SHP77 (cell line): ENCODE results near the gene FGA.
A peak's percentile ranks its signal among the peaks of the same experiment; 100 is the strongest.

Experiments
- DNase-seq, 2 experiments: peaks; one replicate each; lab custom pipeline; 2025; lab: John Stamatoyannopoulos, UW

The FGA gene

DNA sequence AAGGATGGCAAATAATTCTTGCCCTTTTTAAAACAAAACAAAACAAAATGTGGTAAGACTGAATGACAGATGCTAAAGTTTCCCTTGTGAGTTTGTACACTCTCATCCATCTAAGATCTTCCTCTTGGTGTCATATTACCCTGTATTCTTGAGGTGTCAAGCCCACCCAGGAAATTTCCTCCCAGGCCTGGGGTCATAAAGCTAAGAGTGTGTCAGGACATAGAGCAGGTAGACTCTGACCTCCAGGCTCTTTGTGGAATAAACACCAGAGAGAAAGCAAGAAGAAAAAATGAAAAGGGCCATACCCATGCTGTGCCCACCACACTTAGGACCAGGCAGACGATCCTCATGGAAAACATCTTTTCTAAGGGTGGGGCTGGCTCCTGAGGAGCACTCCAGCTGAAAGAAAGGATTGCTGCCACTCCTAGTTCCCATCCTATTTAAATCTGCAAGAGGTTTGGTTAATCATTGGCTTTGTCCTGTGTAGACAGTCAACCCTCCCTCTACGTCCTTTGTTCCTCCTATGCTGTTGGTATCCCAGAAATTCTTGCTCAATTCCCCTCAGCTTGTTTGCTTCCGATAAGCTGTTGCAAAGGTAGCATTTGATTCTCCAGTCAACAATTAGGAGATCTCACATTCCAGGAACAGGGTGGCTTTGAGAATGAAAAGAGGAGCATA is at the start of gene FGA:
Gene FGA, minus strand, starts transcription at position 414 of the 678 bp plus-strand sequence. Its CDS starts 55 bp downstream, at position 359.
- no peak for DNase-seq

DNA sequence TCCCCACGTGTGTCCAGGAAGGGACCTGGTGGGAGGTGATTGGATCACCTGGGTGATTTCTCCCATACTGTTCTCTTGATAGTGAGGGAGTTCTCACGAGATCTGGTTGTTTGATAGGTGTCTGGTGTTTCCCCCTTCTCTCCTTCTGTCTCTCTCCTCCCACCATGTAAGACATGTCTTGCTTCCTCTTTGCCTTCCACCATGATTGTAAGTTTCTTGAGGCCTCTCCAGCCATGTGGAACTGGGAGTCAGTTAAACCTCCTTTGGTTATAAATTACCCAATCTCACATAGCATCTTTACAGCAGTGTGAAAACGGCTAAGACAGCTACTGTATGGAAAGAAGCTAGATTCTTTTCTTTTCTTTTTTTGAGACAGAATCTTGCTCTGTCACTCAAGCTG is 43.5 kb upstream of the FGA start:
- no peak for DNase-seq

DNA sequence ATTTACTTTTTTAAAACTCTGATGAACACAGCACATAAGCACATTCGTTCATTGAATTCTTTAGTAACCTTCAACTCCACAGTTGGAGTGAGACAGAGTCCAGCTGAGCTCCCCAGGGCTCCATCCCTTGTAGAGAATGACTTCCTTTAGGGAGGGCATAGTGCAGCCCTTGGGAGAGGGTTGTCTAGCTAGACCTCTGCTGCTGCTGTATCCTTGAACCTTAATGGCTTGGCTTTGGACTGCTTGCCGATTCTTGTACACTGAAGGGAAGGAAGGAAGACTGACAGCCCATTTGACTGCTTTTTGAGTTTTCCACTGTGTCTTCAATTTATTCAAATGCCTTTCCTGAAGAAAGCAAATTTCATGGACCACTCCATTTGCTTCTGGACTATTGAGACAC is 41.3 kb upstream of the FGA start:
- no peak for DNase-seq

DNA sequence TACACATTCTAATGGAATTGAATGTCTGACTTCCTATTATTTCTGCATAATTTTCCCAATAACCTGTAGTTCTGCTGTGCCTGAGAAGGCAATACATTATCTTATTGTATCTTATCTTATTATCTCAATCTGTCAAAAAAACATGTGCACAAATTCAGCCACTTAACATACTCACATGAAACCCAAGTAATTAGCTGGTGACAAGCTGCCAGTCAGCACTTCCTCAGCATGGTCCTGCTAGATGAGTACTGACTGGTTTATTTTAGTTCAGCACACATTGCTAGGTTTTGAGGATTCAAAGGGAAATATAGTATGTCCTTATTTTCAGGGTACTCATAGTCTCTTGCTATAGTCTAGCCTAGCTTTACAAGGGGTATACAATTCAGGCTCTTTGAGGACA is 39.8 kb upstream of the FGA start:
- no peak for DNase-seq

DNA sequence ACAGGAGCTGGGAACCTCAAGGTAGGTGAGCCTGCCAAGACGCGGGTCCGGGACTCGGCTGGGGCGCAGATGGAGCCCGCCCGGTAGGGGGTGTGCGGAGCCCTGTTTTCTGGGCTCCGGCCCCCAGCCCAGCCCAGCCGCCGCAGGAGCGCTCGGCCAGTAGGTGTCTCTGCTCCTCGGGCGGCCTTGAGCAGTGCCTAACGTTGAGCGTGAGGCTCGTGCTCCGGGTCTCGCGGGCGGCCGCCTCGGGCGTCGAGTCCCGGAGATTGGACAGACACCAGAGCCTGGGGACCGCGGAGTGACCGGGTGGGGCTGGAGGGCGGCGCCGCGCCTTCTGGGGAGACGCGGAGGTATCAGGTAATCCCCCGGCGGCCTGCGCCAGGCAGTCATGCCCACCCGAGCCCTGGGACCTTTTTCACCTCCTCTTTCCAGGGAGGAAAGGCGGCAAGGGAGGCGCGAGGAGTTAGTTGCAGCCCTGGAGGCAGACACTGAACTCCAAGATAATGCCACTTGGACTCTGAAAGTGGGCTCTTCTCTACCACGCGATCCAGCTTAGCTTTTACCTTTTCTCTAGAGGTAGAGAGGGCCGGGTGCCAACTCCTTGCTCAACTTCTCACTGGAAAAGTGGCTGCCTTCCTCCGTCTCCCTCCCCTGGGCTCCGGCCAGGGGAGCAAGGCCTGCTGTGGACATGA is 36.4 kb upstream of the FGA start:
- no peak for DNase-seq

DNA sequence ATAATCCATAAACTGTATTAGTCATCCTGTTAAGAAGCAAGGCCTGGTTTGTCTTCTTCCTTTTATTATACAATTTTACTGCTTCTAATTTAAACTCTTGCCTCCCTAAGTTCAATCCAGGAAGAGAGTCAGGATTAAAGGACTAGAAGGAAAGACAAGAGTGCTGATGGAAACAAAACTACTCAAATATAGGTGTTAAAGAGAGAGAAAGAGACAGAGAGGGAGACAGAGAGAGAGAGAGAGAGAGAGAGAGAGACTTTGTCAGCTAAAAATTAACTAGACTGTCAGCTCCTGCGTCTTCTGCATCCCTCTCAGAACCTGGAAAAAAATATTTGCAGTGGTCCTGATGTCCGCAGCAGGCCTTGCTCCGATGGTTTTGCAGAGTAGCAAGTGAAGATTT is 35.4 kb upstream of the FGA start:
- DNase-seq, result no peak

DNA sequence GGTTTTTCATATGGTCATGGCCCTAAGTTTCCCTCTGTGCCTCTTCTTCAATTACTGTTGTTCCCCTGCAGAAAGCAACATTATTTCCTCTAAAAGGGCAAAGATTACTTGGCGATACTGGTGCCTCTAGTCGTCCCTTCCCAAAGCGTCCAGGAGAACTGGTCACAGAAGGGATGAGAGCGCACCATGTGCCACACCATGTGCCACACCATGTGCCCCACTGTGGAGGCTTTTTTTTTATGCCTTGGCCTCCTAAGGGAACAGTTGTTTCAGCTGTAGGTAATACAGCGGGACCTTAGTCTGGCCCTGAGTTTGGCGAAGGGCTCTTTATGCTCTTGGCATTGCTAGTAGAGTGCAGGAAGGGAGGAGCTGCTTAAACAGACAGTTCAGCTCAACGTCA is 33.5 kb upstream of the FGA start:
- no peak for DNase-seq

DNA sequence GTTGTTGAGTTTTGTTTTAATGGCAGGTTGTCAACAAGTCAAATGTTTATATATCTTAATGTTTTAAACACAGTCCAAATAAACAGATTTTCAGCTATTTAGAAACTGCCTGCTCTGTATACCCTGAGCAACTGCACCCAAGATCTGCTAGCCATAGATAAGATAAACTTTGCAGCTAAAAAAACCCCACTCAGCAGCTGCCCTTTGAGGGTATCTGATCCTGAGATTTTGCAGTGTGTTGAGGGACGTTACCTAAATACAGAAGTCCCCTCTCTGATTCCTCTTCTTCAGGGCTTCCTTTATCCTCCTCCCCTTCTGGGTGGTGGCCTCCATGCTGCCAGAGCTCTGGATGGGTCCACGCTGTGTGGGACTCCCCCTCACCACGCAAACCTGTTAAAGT is 32.9 kb upstream of the FGA start:
- DNase-seq, result no peak

DNA sequence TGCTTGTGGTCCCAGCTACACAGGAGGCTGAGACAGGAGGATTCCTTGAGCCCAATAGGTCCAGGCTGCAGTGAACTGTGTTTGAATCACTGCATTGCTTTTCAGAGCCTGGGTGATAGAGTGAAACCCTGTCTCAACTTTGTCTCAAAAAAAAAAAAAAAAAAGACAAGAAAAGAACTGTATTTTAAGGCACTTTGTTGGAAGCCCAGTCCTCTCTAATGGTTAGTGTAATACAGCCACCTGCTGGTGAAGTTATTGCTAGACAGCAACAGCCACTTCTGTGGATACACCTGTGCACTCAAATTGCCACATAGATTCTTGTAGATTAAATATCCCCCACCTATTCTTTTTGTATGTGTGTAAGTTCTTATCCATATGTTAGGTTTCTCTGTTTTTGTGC is 32.1 kb upstream of the FGA start:
- no peak for DNase-seq

DNA sequence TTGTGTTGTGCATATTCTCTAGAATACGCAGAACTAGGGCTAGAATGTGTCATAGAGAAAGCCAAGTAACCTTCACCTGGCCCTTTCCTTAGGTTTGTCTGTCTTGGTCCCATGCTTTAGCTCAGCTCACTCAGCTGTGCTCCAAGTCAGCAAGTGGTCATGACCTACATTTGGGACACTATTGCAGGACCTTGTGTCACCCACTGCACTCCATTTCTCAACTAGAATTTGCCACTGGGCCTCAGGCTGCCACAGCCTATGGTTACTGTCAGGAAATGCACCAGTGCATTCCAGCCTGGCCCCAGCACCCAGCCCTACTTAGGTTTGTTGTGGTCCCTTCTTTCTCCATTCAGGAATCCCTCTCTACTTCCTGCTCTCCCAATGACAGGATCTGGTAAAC is 29.6 kb upstream of the FGA start:
- no peak for DNase-seq

DNA sequence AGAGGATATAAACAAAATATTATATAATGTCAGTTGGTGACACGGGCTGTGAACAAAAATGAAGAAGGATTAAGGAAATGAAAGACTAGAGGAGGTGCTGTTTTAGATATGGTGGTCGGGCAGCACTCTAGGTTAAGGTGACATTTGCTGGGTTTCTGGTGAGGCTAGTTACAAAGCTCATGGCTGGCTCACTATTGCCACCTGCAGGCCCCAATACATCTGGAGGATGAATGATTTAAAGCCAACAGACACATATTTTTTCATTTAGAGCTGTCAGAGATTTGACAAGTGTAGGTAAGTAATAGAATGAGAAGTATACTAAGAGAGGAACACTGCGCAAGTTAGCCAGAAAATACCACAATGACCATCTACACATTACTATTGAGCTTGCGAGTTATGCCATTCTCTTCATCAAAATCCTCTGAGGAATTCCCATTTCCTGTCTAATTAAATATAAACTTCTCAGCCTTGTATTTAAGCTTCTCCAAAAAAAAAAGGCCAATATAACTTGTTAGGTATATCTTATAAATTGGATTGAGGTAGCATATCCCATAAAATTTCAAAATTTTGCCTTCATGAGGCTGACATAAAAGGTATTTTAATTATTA is 28.3 kb upstream of the FGA start:
- peak; percentile 11 to 22 for DNase-seq

DNA sequence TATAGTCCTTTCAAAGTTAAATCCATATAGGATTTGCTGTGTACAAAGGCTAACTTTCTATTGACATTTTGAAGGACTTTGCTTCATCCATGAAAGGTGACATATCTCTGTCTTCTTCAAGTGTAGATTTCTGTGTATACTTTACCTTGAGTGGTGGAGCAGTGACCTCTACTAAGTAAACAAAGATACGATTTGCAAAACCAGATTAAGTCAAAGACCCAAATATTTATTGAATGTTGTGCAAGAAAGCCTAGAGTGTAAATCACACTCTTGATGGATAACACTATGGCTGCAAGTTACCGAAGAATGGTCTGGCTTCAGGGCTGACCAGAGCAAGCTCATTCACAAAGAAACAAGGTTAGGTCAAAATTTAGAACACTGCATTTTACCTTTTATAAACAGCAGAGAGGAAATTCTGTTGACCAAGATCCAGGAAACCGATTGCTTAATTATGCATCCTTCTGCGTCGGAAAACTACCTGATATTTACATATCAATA is 27.3 kb upstream of the FGA start:
- no peak for DNase-seq

DNA sequence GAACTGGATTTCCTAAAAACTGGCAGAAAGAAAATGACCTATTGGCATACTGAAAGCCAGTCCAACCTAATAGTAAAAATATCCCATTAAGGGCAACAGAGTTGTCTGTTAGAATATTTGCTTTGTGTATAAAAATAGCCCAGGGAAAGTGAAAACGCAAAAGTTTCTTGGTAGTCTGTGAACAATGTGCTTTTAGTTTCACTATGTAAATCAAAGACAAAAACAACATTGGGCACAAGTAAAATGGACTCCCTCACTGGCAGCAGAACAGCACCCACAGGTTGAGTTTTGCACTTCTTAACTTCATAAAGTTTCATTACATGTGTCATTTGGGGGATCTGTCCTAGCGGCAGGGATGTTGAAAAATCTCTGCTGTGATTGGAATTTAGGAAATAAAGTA is 26.2 kb upstream of the FGA start:
- DNase-seq, result no peak

DNA sequence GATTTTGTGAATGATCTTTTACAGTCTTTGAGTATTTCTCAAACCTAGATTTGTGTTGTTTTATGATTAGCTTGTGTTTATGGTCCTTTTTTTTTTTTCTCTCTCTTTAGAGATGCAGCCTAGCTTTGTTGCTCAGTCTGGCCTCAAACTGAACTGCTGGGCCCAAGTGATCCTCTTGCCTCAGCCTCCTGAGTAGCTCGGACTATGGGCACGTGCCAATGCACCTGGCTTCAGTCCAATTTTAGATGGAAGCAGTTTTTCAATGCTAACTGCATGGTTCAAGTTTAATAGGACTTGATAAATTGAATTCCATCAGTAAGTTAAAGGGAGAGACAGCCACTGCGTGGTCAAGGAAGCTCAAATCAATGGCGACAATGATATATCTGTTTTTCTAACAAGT is 25.7 kb upstream of the FGA start:
- DNase-seq, result no peak

DNA sequence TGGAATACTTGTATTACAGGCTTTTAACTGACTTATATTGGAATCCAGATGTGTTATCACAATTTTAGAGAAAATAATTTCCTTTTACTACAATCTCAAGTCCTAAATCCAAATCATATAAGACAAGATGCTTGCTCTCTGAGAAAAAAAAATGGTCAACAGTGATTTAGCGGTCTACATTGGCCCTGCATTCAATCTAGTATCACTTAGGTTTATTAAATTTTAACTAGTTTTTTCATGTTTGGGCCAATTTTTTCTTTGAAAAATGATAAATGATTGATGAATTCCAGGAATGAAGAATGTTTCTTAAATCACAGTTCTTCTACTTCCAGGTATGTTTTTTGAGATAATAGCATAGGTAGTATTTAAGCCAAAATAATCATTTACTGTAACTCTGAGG is 24.7 kb upstream of the FGA start:
- DNase-seq, result no peak

DNA sequence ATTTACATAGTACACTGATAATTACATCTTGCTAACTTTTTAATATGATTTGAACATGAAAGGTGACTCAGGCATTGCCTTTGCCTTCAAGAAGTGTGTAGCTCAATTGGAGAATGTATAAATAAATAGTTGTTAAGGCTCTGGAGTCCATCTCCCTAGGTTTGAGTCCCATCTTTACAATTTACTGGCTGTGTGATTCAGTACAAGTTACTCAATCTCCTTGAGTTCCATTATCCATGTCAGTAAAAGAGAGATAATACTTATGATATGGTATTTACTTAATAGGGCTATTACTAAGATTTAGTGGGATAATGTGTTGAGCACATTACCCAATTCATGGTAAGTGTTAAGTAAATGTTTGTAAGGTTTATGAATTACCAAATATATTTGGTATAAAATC is 23.8 kb upstream of the FGA start:
- no peak for DNase-seq

DNA sequence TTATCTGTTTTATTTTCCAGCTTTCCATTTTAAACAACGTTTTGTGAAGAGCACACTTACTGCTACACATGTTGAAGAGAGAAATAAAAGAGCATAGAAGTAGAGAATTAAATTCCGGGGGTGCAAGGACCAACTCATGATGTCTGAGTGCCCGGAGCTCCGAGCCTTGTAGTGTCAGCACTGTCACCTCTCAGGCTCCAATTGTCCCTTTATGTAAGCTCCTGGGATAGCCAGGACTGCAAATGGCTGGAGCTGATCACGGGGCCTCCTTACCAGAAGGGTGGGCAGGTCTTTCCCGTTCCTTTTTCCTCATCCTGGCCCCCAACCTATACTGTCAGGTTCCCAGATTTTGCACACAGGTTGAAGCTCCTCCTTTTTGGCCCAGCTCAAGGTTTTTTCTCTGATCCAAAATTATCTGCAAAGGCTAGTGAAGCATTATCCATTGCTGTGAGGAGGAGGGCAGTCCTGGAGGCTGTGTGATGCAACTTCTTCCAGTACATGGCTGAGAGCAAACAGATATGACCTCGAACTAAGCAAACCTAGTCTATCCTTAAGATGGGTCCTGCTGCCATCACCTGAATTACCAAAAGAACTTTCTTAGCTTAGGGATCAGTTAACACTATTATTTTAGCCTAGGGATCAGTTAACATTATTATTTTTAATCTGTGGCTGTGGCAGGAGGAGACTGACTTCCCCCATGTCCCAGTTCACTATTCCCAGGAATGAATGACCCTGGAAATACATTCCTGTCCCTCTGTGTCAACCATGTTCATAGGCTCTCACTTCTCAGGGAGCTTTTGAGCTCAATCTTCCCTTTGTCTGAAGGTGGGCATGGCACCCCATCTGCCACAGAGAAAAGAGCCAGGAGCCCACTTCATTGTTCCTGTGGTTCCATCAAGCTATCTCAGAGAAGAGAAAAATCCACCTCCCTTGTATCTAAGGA is 22.2 kb upstream of the FGA start, which contains the start of gene FGG:
Gene FGG, minus strand, starts transcription at position 185 of the 943 bp plus-strand sequence. Its CDS starts 47 bp downstream, at position 138.
- no peak for DNase-seq

DNA sequence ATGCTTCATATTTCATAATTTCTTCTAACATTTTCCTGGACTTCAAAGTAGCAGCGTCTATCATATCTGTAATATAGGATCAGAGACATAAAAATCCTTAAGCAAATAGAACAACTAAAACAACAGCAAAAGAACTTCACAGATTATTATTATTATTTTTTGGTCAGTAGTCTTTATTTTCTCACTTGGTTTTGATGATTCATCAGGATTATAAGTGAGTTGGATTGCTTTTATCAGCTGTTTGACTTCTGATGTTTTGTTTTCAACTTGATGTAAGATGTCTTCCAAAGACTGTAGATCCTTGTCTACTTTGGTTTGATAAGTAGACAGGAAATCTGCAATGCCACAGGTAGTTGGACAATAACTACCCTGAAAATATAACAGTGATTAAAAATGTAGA is 21.3 kb upstream of the FGA start:
- DNase-seq, result no peak

DNA sequence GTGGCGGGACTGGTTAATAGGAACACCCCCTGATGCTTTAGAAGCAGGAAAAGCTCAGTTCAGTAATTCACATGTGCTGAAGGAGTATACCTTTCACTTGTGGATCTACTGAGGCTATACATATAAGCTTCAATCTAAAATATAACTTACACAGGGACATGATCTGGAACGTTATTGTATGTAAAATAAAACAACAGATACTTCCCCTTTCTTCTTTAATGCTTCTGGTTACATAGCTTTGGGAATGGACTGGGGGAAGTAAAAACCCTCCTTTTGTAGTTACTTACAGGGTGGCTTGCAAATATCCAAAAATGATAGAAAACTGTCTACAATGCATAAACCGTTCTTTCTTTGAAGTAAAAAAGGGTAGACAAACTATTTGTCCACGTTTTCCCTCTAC is 20.0 kb upstream of the FGA start:
- DNase-seq, result no peak

DNA sequence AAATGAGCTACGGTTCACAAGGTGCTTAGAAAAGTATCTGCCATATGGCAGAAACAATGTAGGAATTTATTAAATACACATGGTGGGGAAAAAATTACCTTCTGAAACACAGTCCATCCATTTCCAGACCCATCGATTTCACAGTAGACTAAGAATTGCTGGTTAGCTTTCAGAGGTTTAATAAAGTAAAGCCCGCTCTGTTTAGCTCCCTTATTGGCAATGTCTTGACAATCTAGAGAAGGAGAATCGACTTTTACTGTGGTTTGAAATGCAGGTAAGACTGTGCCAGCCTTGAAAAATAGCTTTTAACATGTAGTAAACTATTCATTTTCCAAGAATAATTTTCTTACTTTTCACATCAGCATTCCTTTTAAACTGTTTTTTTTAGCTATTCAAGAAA is 19.0 kb upstream of the FGA start:
- DNase-seq, result no peak

DNA sequence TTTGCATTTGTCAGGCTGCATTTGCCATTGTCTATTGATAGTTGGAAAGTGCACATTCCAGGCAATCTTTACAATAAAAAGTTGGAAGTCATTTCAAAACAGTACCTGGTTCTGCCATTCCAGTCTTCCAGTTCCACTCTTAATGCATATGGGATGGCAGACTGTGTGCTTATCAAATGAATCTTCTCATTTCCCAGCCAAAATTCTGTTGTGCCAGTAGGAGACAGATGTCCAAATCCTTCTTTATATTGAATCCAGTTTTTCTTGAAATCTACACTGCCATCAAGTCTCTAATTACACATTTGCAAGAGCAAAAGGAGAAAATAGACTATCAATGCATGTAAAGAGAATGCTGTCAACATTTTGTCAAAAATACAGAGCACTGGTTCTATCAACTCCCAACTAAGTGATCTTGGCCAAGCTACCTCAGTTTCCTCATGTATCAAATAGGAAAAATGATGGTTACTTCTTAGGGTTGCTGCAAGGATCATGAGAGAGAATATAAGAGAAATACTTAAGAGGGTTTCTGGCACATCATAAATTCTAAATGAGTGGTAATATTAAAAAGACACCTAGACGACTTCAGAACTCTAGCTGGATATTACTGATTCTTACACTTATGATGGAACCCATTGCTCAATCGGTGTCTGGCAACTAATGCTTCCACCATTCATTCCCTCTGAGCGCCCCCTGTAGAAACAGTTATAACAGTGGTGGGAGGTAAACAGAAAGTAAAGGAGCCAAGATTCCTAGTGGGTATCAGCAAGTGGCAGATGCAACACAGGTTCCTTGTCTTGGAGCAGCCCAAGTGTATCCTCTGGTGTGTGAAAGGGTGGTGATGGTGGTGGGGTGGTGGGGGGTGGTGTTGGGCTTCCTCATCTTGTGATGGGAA is 18.1 kb upstream of the FGA start:
- DNase-seq, result no peak
